Duodenal mucosa (tissue), 2 donors: Measurements from ENCODE around the gene DICER1.

Experiments
- H3K27ac ChIP-seq: one replicate; pipeline ENCODE4 v1.7.0; 2013; ENCODE audit warnings: low read depth, low read length
- H3K27me3 ChIP-seq, 2 donors: one replicate each; pipeline ENCODE4 v1.7.0; 2013; ENCODE audit warnings: low read length in 2 of 2, control low read depth in 1 of 2; ENCODE audit not compliant: insufficient read depth in 2 of 2, control insufficient read depth in 1 of 2
- H3K36me3 ChIP-seq, 2 donors: one replicate each; pipeline ENCODE4 v1.7.0; 2013; ENCODE audit warnings: low read length in 2 of 2, control low read depth in 1 of 2; ENCODE audit not compliant: insufficient read depth in 2 of 2, control insufficient read depth in 1 of 2
- H3K4me1 ChIP-seq, 2 donors: one replicate each; pipeline ENCODE4 v1.7.0; 2013; ENCODE audit warnings: low read length in 2 of 2, control low read depth in 1 of 2; ENCODE audit not compliant: insufficient read depth in 2 of 2, control insufficient read depth in 1 of 2
- H3K4me3 ChIP-seq, 2 donors: one replicate each; pipeline ENCODE4 v1.7.0; 2013; ENCODE audit warnings: low read length in 2 of 2, low read depth in 1 of 2
- H3K9ac ChIP-seq, 2 donors: one replicate each; pipeline ENCODE4 v1.7.0; 2013; ENCODE audit warnings: low read length in 2 of 2, low read depth in 1 of 2
- H3K9me3 ChIP-seq, 2 donors: one replicate each; pipeline ENCODE4 v1.7.0; 2013; ENCODE audit warnings: low read length in 2 of 2, control low read depth in 1 of 2; ENCODE audit not compliant: control insufficient read depth in 1 of 2

The DICER1 gene

DNA sequence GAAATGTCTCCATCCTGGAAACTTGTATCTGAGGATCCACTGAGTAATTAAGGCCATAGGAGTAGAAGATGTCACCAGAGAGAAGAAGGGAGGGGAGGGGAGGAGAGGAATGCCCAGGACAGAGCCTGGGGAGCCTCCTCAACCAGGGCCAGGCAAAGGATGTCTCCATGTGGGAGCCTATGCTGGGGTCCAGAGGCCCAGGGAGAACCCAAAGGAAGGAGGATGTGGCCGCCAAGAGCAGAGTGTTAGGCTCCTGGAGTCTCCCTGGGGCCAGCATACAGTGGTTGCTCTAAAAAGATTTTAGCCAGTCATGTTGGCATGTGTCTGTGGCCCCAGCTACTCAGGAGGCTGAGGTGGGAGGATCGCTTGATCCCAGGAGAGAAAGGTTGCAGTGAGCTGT, 92.6 kb downstream of the DICER1 start:
- Histone ChIP-seq H3K4me3 (no peak overlapping the region), H3K27me3 (no peaks in the 10 kb centered on the region), H3K4me1 (no peaks in the 10 kb centered on the region), H3K9me3 (no peaks in the 10 kb centered on the region), H3K9ac (no peak overlapping the region), H3K36me3 (no peaks in the 10 kb centered on the region), H3K27ac (no peak overlapping the region)

DNA sequence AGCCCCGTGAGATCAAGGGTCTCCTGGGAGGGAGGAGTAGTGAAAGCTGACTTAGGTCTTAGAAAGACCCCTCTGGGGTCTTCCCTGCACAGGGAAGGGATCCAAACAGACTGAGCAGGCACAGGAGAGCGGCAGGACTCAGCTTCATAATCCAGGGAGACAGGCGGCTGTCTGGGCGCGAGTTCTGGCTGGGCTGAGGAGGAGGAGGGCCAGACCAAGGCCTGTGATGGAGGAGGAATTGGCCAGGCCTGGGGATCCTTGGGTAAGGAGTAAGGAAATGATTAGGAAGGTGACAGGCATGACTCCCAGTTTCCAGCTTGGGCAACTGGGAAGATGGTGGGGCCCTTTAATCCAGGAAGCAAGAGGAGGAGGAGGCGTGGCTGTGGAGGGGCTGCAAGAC, 93.1 kb downstream of the DICER1 start:
- Histone ChIP-seq H3K9me3 (no peaks in the 10 kb centered on the region), H3K36me3 (no peaks in the 10 kb centered on the region), H3K4me1 (no peaks in the 10 kb centered on the region), H3K9ac (no peak overlapping the region), H3K4me3 (no peak overlapping the region), H3K27me3 (no peaks in the 10 kb centered on the region), H3K27ac (no peak overlapping the region)

DNA sequence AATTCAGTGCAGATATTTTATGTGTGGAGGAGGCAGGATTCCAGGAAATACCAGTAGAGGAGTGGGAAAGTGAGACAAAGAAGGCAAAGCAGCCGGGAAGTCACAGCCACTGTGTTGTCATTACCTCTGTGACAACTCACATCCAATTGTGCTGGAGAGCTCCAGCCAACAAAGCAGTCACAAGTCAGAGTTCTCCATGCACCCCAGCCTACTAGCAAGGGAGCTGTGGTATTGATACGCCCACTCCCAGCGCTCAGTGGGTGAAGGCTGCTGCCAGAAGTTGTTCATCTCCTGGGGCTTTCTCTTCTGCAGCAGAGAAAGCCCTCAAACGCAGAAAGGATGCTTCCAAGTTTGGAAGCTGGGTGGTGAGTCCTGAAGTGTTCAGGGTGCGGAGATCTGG, 93.9 kb downstream of the DICER1 start:
- H3K4me1 ChIP-seq, result no peaks in the 10 kb centered on the region
- no peak overlapping the region for H3K4me3 ChIP-seq
- H3K9me3 ChIP-seq, result no peaks in the 10 kb centered on the region
- H3K36me3 ChIP-seq, result no peaks in the 10 kb centered on the region
- H3K27me3 ChIP-seq, result no peaks in the 10 kb centered on the region
- H3K27ac ChIP-seq, result no peak overlapping the region
- no peak overlapping the region for H3K9ac ChIP-seq

DNA sequence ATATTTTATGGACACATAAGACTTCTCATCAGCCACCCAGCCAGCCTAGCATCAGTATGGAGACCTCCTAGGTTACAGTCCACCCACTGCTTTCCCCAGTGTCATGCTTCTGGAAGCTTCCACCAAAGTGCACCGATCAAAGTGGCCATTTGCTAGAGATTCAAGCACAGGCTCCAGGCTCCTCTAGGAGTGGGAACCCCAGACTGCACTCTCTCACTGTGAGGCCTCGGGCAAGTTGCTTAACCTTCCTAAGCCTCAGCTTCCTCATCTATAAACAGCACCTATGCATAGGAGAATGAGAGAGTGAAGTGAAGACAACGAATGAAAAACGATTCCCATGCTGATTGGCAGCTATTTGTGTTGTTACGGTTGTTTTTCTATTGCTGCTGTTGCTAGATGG, 94.4 kb downstream of the DICER1 start:
- Histone ChIP-seq H3K27ac (no peak overlapping the region), H3K9me3 (no peaks in the 10 kb centered on the region), H3K4me3 (no peak overlapping the region), H3K4me1 (no peaks in the 10 kb centered on the region), H3K36me3 (no peaks in the 10 kb centered on the region), H3K27me3 (no peaks in the 10 kb centered on the region), H3K9ac (no peak overlapping the region)

DNA sequence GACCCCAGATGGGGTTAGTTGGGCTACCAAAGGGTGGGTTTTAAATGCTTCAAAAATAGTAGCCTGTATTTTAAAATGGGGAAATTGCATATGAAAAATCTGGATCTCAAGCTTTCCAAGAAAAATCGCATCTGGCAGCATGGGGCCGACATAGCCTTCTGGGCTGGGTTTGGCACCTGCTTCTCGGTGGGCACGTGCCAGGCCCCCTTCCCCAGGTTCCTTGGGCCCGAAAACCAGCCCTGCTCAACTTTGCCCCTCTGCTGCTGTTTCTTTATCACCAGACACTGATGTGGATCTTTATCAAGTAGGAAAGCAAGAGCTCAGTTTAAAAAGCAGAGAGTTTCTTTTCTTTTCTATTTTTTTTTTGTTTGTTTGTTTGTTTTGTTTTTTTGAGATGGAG, 95.1 kb downstream of the DICER1 start:
- Histone ChIP-seq H3K4me3 (no peak overlapping the region), H3K9me3 (no peaks in the 10 kb centered on the region), H3K9ac (no peak overlapping the region), H3K4me1 (no peaks in the 10 kb centered on the region), H3K36me3 (no peaks in the 10 kb centered on the region), H3K27ac (no peak overlapping the region), H3K27me3 (no peaks in the 10 kb centered on the region)

DNA sequence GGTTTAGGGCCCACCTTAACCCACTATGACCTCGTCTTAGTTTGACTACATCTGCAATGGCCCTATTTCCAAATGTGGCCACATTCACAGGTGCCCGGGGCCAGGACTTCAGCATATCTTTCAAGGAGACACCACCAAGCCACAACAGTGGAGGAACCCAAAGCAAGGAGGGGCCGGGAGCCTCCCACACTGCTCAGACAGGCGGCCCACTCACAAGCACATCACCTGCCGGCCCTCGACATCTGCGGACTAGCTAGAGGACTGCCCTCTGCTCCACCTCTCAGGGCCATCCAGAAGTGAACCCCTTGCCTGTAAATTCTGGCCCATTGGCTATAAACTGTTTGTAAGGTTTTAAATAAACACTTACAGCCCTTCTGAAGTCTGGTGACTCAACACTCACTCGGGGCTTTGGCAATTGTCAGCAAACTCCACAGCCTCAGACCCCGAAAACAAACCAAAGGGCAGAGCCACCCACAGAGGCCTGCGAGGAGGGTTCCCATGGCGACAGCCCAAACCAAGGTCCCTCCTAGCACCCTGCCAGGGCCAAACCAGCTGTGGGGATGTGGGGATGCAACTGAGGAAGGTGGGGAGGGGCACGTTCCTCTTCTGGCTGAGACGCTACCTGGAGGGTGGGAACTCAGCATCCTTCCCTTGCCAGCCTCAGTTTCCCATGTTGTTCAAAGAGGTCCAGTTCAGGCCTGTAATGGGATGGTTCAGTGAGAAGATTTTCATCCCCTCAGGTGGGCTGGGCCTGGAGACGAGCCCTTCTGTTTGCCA, 95.8 kb downstream of the DICER1 start:
- Histone ChIP-seq H3K4me3 (no peak overlapping the region), H3K36me3 (no peaks in the 10 kb centered on the region), H3K9ac (no peak overlapping the region), H3K27ac (no peak overlapping the region), H3K27me3 (no peaks in the 10 kb centered on the region), H3K9me3 (no peaks in the 10 kb centered on the region), H3K4me1 (no peaks in the 10 kb centered on the region)

DNA sequence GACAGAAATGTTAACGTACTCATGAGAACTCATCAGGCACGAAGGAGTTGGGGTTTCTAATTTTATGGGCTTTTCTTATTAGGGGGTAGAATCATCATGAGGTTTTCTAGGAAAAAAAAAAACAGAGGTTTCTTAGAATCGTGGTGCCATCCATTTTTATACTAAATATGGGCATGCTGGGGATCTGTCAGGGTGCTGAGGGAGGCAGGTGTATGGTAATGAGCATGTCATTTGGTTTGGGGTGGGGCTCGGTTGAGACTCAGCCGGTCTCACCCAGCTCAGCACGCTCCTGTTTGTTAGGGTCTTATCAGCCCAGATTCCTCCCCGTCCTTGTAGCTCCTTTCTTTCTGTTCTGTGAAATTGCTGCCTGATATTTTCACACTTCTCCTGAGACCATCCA, 98.2 kb downstream of the DICER1 start:
- Histone ChIP-seq H3K36me3 (no peaks in the 10 kb centered on the region), H3K27ac (no peak overlapping the region), H3K4me1 (no peaks in the 10 kb centered on the region), H3K9ac (no peak overlapping the region), H3K9me3 (no peaks in the 10 kb centered on the region), H3K4me3 (no peak overlapping the region), H3K27me3 (no peaks in the 10 kb centered on the region)

DNA sequence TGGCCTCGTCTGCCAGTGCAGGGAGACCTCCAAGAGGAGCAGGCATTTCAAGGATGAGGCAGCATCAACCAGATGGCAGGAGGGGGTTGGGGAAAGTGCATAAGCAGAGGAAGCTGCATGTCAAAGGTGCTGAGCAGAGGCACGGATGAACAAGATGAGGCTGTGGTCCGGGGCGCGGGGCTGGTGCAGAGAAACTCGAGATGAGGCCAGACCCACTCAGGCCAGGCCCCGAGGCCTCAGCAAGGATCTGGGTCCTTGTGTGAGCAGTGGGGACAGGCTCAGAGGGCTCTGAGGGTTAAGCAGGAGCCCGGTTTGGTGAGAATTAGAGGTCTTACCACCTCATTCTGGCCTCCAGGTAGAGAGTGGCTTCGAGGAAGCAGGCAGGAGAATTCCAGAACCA, 98.8 kb downstream of the DICER1 start:
- H3K4me3 ChIP-seq, result no peak overlapping the region
- H3K36me3 ChIP-seq, result no peaks in the 10 kb centered on the region
- H3K9ac ChIP-seq, result no peak overlapping the region
- H3K27me3 ChIP-seq, result no peaks in the 10 kb centered on the region
- no peaks in the 10 kb centered on the region for H3K9me3 ChIP-seq
- no peaks in the 10 kb centered on the region for H3K4me1 ChIP-seq
- no peak overlapping the region for H3K27ac ChIP-seq

DNA sequence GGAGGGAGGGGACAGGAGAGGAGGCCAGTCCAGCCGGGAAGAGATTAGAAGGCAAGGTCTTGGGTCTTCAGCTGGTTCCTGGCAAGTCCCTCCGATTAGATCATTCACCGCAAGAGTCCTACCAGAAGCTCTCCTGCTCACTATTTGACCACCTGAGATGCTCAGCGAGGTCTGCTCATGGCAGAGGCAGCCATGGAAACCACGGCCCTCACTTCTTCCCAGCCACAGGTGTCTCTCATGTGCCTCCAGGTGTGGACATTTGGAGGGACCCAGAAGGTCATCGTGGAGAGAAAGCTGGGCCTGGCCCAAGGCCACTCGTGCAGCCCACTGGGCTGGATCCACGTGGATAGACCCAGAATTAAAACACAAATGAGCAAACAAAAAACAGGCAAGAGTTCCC, 99.5 kb downstream of the DICER1 start:
- Histone ChIP-seq H3K27ac (no peak overlapping the region), H3K27me3 (no peaks in the 10 kb centered on the region), H3K36me3 (no peaks in the 10 kb centered on the region), H3K4me1 (no peaks in the 10 kb centered on the region), H3K9ac (no peak overlapping the region), H3K9me3 (no peaks in the 10 kb centered on the region), H3K4me3 (no peak overlapping the region)

DNA sequence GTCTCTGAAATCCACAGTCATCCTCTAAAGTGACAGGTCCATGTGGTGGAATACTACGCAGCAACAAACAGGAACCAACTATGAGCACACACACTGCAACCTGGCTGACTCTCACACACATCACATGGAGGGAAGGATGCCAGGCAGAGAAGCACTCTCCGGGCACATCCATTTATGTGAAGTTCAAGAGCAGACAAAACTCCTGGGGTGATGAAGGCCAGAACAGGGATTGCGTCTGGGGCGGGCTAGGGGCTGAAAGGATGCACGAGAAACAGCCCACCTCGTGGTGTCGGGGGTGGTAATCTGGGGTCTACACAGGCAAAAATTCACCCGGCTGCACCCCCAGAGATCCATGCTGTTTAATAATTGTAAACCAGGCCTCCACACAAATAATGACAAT, 100.2 kb downstream of the DICER1 start:
- Histone ChIP-seq H3K27me3 (no peaks in the 10 kb centered on the region), H3K27ac (no peak overlapping the region), H3K9ac (no peak overlapping the region), H3K36me3 (no peaks in the 10 kb centered on the region), H3K4me3 (no peak overlapping the region), H3K9me3 (no peaks in the 10 kb centered on the region), H3K4me1 (no peaks in the 10 kb centered on the region)

DNA sequence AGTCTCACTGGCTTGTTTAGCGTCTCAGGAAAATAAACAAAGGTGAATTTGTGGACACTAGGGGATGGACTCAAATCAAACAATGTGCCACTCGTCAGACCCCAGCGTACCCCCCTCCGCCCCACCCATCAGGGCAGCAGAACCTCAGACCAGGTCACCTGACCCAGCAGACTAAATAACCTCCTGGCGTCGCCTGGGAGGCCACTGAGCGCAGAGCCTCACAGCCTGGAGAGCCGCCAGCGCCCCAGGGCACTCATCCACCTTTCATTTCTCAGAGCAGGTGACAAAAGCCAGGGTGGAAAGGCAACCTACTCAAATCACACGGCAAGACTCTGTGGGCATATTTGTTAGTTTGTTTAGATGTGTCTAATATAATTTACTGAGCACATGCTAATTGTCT, 100.9 kb downstream of the DICER1 start:
- Histone ChIP-seq H3K27me3 (no peaks in the 10 kb centered on the region), H3K9me3 (no peaks in the 10 kb centered on the region), H3K4me3 (no peak overlapping the region), H3K4me1 (no peaks in the 10 kb centered on the region), H3K9ac (no peak overlapping the region), H3K27ac (no peak overlapping the region), H3K36me3 (no peaks in the 10 kb centered on the region)
